Sigmoid colon (tissue), 4 donors: ENCODE results near the gene PHKB.

Source experiments
- CTCF ChIP-seq, 4 experiments: fragments of 450-650 bp in 3 of 4; fragments of 200-600 bp in 1 of 4; IDR thresholded peaks; one replicate each; pipeline ENCODE4 v1.5.1; 2016 to 2019; ENCODE audit warnings: antibody characterized with exemption in 4 of 4, mild to moderate bottlenecking in 3 of 4, moderate library complexity in 2 of 4
- EP300 ChIP-seq, 4 donors: sonication (generic); formaldehyde crosslinking; IDR thresholded peaks; one replicate each; pipeline ENCODE4 v1.6.1; 2017; ENCODE audit warnings: antibody characterized with exemption in 4 of 4
- POLR2A ChIP-seq, 2 donors: fragments of 450-650 bp; IDR thresholded peaks; one replicate each; pipeline ENCODE4 v1.6.1; 2016; ENCODE audit warnings: antibody characterized with exemption in 2 of 2, mild to moderate bottlenecking in 2 of 2, moderate library complexity in 2 of 2
- POLR2AphosphoS5 ChIP-seq, 4 donors: sonication (generic); formaldehyde crosslinking; IDR thresholded peaks; one replicate each; pipeline ENCODE4 v1.6.1; 2017; ENCODE audit warnings: antibody characterized with exemption in 4 of 4

- TF ChIP-seq CTCF (IDR thresholded peaks at IDR 0.05), result no peak
- no peak for TF ChIP-seq POLR2A (IDR thresholded peaks at IDR 0.05)
- no peak for TF ChIP-seq POLR2AphosphoS5 (IDR thresholded peaks at IDR 0.05)
- TF ChIP-seq EP300 (IDR thresholded peaks at IDR 0.05), result no peak
These were observed 14.7 kb downstream of the PHKB start for GRCh38 chr16:47475786-47476185.
